Activated T-cell treated with anti-CD3 and anti-CD28 coated beads for 4 hours (primary cell): ENCODE measurements around the gene ADIPOQ.
"Not testable (repeated sequence)": the region's sequence is repeated elsewhere in the genome, so short reads cannot be mapped to it uniquely, and the experiment has no call there.

Source experiments
- DNase-seq: peaks from one replicate; pipeline ENCODE4 v3.0.0-alpha.2; 2020

Gene ADIPOQ

GRCh38 chr3:186842426-186843038, at the start of gene ADIPOQ:
TSS of gene ADIPOQ (plus strand) at chr3:186842710. CDS start at chr3:186853059, 10,349 bp downstream.
- no peak for DNase-seq

- DNase-seq: no peak
These were observed 44.2 kb upstream of the ADIPOQ start for GRCh38 chr3:186798239-186798874.

GRCh38 chr3:186800285-186800684, 42.2 kb upstream of the ADIPOQ start:
- no peak for DNase-seq

GRCh38 chr3:186802701-186803100, 39.8 kb upstream of the ADIPOQ start:
- no peak for DNase-seq

- not testable (repeated sequence) for DNase-seq
These were observed 39.1 kb upstream of the ADIPOQ start for GRCh38 chr3:186803447-186803846.

- DNase-seq: peak; percentile 80
These were observed 36.1 kb upstream of the ADIPOQ start, which contains the start of gene RFC4 for GRCh38 chr3:186806089-186807055. TSS of gene RFC4 (minus strand) at chr3:186806482. CDS start at chr3:186804713, 1,769 bp downstream.

GRCh38 chr3:186807231-186807630, 35.3 kb upstream of the ADIPOQ start:
- DNase-seq: no peak

- DNase-seq: no peak
These were observed 32.0 kb upstream of the ADIPOQ start for GRCh38 chr3:186810336-186810996.

- not testable (repeated sequence) for DNase-seq
These were observed 31.2 kb upstream of the ADIPOQ start for GRCh38 chr3:186811313-186811712.

GRCh38 chr3:186814100-186814499, 28.4 kb upstream of the ADIPOQ start:
- no peak for DNase-seq

GRCh38 chr3:186815435-186815834, 27.1 kb upstream of the ADIPOQ start:
- no peak for DNase-seq

GRCh38 chr3:186818516-186818915, 24.0 kb upstream of the ADIPOQ start:
- DNase-seq: no peak

GRCh38 chr3:186818956-186819355, 23.6 kb upstream of the ADIPOQ start:
- DNase-seq: no peak

GRCh38 chr3:186821429-186822387, 20.8 kb upstream of the ADIPOQ start:
- DNase-seq: no peak

GRCh38 chr3:186822388-186822759, 20.1 kb upstream of the ADIPOQ start:
- not testable (repeated sequence) for DNase-seq

- DNase-seq: no peak
These were observed 19.1 kb upstream of the ADIPOQ start for GRCh38 chr3:186823386-186823785.

GRCh38 chr3:186824430-186825139, 17.9 kb upstream of the ADIPOQ start:
- no peak for DNase-seq

- no peak for DNase-seq
These were observed 17.2 kb upstream of the ADIPOQ start for GRCh38 chr3:186825294-186825821.

- no peak for DNase-seq
These were observed 16.6 kb upstream of the ADIPOQ start for GRCh38 chr3:186825872-186826409.

- no peak for DNase-seq
These were observed 16.0 kb upstream of the ADIPOQ start for GRCh38 chr3:186826410-186826975.
